Measurements from ENCODE around the gene ZNF837. TPM values are rescaled to one million over a fixed set of nuclear protein-coding genes. Genes with fewer than 3 reads are reported as not detected.

The ZNF837 gene
- total RNA-seq, 1 donor from 2014 or later: not detected

DNA sequence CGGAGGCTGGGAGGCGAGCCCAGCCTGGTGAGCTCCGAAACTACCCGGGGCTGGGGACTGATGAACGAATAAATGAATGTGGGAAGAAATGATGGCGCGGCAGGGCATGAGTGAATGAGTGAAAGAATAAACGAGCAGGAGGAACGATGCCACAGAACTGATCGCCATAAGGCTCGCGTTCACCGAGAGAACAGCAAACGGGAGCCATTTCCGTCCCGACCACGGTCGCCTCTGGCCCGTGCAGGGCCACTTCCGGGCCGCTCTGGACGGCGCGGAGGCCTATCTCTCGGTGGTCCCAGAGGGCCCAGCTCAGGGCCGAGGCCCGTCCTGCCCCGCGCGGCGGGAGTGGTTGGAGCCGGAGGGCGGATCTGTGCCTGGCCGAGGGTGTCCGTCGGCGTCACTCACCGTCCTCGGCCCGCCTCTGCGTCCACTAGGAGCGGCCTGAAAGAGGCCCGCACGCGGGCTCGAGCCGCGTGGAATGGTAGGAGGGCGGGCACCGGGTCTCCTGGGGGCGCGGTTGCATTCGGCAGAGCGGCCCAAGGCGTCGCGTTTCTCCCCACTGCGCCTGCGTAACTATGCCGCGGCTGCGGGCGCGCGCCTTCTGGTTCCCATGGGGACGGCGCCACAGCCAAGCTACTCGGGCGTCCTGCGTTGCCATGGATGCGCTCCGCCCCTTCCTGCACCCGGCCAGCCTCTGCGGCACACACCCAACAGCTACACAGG lies 18.4 kb downstream of the ZNF837 start, which contains the start of gene ZNF497:
Gene ZNF497 (minus strand): TSS at position 480 of the 723 bp plus-strand sequence. CDS start 5,116 bp downstream, outside the sequence.
- H3K4me3 ChIP-seq: peak within 1 kb of the TSS; percentile 67 to 74
- H3K4me1 ChIP-seq: peaks cover 0 to 7% of the 10 kb centered on the region in 2 donors
- no peaks in the 10 kb centered on the region for H3K9me3 ChIP-seq
- H3K36me3 ChIP-seq: no peaks in the 10 kb centered on the region
- DNase-seq (ENCODE audit: low spot score in 2 of 2): peak; percentile 78 to 97
- TF ChIP-seq, protein P1, sequence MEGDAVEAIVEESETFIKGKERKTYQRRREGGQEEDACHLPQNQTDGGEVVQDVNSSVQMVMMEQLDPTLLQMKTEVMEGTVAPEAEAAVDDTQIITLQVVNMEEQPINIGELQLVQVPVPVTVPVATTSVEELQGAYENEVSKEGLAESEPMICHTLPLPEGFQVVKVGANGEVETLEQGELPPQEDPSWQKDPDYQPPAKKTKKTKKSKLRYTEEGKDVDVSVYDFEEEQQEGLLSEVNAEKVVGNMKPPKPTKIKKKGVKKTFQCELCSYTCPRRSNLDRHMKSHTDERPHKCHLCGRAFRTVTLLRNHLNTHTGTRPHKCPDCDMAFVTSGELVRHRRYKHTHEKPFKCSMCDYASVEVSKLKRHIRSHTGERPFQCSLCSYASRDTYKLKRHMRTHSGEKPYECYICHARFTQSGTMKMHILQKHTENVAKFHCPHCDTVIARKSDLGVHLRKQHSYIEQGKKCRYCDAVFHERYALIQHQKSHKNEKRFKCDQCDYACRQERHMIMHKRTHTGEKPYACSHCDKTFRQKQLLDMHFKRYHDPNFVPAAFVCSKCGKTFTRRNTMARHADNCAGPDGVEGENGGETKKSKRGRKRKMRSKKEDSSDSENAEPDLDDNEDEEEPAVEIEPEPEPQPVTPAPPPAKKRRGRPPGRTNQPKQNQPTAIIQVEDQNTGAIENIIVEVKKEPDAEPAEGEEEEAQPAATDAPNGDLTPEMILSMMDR (IDR thresholded peaks at IDR 0.05): no peak
- H3K27me3 ChIP-seq: no peaks in the 10 kb centered on the region
- intact Hi-C loops (cut with DNase I): loop anchor here (1.0 kb wide), 5 partner anchors 19 to 157 kb away; partner anchors contain the start of genes ERVK3-1, RPS5, ZBTB45 and ZNF837
- peak within 1 kb of the TSS; percentile 86 to 94 for H3K27ac ChIP-seq

DNA sequence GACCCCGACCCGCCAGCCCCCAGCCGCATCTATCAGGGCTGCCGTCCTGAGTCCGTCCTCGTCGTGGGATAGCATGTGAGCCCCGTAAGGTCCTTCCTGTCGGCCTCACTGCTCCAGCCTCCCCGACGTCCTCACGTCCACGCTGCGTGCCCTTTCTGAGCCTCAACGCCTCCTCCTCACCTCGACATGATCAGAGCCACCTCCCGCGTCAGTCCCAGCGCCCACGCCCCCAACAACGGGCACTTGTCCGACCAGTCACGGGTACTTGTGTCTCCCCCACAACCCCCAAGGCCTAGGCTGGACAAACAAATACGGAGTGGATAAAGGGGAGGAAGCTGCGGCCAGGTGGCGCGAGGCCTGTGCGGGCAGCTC lies 18.9 kb downstream of the ZNF837 start:
- DNase-seq (ENCODE audit: low spot score in 2 of 2): peak in 1 of 2 donors; percentile 72

DNA sequence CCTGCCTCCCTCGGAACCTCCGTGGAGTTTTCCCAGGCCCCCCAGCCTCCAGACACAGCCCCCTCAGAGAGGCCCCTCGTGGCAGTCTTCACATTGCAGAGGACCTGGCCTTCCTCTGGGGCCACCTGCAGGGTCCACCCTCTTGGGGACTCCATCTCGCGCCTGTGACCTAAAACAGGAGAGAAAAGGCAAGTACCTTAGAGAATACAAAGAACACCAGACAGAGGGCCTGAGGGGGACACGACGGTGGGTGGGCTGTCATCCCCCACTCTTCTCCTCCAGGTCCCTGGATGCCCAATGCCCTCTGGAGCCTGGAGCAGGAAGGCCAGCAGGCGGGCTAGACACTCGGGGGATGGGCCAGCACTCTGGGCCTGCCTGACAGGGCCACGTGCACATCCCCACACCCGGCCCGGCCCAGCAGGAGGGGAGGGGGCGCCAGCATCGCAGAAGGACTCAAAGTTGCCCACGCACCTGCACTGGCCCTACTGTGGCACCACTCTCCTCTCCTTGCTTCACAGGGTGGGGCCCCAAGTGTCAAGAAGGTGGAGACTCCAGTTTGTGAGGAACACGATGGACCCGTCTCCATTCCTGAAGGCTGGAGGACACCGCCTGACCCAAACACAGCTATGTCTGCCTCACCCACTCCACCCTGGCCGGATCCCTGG lies 23.2 kb downstream of the ZNF837 start:
- Histone ChIP-seq H3K4me3 (no peak overlapping the region), H3K27ac (no peak overlapping the region), H3K4me1 (peaks cover 0 to 11% of the 10 kb centered on the region in 2 donors), H3K27me3 (no peaks in the 10 kb centered on the region), H3K9me3 (no peaks in the 10 kb centered on the region), H3K36me3 (no peaks in the 10 kb centered on the region)
- TF ChIP-seq, protein P1 (IDR thresholded peaks at IDR 0.05): no peak
- intact Hi-C loops (cut with DNase I): no loop called here
- no peak for DNase-seq (ENCODE audit: low spot score in 2 of 2)

More for the DNA sequence above, 18.9 kb downstream of the ZNF837 start:
- Histone ChIP-seq H3K4me1 (peaks cover 0 to 7% of the 10 kb centered on the region in 2 donors), H3K4me3 (peak overlapping the region; percentile 67 to 74), H3K9me3 (no peaks in the 10 kb centered on the region), H3K36me3 (no peaks in the 10 kb centered on the region), H3K27ac (peak overlapping the region; percentile 86 to 94), H3K27me3 (no peaks in the 10 kb centered on the region)
- intact Hi-C loops (cut with DNase I): loop anchor here (1.0 kb wide), 5 partner anchors 19 to 157 kb away; partner anchors contain the start of genes ERVK3-1, RPS5, ZBTB45 and ZNF837
- TF ChIP-seq, protein P1 (IDR thresholded peaks at IDR 0.05): no peak

DNA sequence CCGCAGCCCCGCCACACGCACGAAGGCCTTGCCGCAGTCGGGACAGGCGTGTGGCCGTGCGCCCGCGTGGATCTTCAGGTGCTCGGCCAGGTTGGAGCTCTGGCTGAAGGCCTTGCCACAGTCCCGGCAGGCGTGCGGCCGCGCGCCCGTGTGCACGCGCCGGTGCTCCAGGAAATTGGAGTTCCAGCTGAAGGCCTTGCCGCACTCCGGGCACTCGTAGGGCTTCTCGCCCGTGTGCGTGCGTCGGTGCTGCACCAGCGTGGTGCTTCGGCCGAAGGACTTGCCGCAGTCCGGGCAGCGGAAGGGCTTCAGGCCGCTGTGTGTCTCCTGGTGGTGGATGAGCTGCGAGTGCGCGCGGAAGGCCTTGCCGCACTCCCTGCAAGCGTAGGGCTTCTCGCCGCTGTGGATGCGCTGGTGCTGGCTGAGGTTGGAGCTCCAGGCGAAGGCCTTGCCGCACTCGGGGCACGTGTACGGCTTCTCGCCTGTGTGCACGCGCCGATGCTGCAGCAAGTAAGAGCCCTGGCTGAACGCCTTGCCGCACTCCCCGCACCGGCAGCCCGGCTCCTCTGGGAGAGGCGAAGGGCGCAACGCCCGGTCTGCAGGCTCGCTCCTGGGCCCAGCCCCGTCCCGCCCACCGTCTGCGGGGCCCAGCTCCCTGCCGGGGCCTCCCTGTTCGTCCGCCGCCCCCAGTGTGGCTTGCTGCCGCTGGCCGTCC lies 23.9 kb downstream of the ZNF837 start:
- Histone ChIP-seq H3K27me3 (no peaks in the 10 kb centered on the region), H3K4me3 (peak overlapping the region in 1 of 2 donors; percentile 45), H3K36me3 (no peaks in the 10 kb centered on the region), H3K27ac (no peak overlapping the region), H3K9me3 (no peaks in the 10 kb centered on the region), H3K4me1 (peaks cover 0 to 11% of the 10 kb centered on the region in 2 donors)
- TF ChIP-seq, protein P1 (IDR thresholded peaks at IDR 0.05): no peak
- intact Hi-C loops (cut with DNase I): no loop called here
- no peak for DNase-seq (ENCODE audit: low spot score in 2 of 2)

DNA sequence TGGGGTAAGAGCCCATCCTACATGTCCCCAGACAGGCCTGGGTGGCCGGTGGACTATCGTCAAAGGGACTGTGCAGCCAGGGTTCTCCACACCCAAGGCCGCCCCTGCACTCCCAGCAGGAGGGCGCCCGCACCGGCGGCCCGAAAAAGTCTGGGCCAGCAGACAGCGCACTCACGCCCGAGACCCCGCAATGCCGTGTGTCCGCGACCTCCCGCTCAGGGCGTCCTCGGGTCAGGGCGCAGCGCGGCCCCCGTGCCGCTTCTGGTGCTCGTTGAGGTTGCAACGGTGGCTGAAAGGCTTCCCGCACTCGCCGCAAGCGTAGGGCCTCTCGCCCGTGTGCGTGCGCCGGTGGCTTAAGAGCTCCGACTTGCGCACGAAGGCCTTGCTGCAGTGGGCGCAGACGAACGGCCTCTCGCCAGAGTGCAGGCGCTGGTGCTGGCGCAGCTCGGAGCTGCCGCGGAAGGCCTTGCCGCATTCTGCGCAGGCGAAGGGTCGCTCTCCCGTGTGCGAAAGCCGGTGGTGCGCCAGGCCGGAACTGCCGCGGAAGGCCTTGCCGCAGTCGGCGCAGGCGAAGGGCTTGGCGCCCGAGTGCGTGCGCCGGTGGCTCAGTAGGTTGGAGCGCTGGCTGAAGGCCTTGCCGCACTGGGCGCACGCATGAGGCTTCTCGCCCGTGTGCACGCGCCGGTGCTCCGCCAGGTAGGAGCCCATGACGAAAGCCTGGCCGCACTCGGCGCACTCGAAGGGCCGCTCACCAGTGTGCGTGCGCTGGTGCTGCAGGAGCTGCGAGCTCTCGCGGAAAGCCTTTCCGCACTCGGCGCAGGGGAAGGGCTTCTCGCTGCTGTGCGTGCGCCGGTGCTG lies 24.7 kb downstream of the ZNF837 start:
- intact Hi-C loops (cut with DNase I): no loop called here
- Histone ChIP-seq H3K4me3 (peak overlapping the region in 1 of 2 donors; percentile 45), H3K27me3 (no peaks in the 10 kb centered on the region), H3K4me1 (peaks cover 0 to 6% of the 10 kb centered on the region in 2 donors), H3K36me3 (no peaks in the 10 kb centered on the region), H3K9me3 (no peaks in the 10 kb centered on the region), H3K27ac (no peak overlapping the region)
- TF ChIP-seq, protein P1 (IDR thresholded peaks at IDR 0.05): no peak
- no peak for DNase-seq (ENCODE audit: low spot score in 2 of 2)
